HAP-1 (cell line): ENCODE data around the gene BEST1.

ENCODE experiments used
- DNase-seq, 2 experiments: peaks; one replicate each; pipeline ENCODE4 v3.0.0-alpha.2; 2016 to 2020; ENCODE audit warnings: low spot score in 2 of 2
- H3K27me3 ChIP-seq: fragments of 250-450 bp; sonication (Bioruptor Pico); 2 replicates; pipeline ENCODE4 v1.5.1; 2020; ENCODE audit warnings: low read depth, mild to moderate bottlenecking, moderate library complexity
- H3K36me3 ChIP-seq: fragments of 250-450 bp; sonication (Bioruptor Pico); replicated peaks from 2 replicates; pipeline ENCODE4 v1.5.1; 2020; ENCODE audit warnings: mild to moderate bottlenecking
- H3K4me1 ChIP-seq: fragments of 250-450 bp; sonication (Bioruptor Pico); 2 replicates; pipeline ENCODE4 v1.5.1; 2020; ENCODE audit warnings: mild to moderate bottlenecking
- H3K4me3 ChIP-seq: fragments of 250-450 bp; sonication (Bioruptor Pico); 2 replicates; pipeline ENCODE4 v1.5.1; 2020; ENCODE audit warnings: mild to moderate bottlenecking, moderate library complexity
- H3K9me3 ChIP-seq: fragments of 250-450 bp; sonication (Bioruptor Pico); 2 replicates; pipeline ENCODE4 v1.5.1; 2020; ENCODE audit warnings: mild to moderate bottlenecking, moderate library complexity
- in situ Hi-C: fragments of 300-500 bp; cut with MboI; formaldehyde crosslinking; loops from 3 replicates; pipeline ENCODE4 v1.14.3; 2020; ENCODE audit warnings: low sequenced_read_pairs, inconsistent platforms, mixed read lengths

Gene BEST1

GRCh38 chr11:61950035-61950547 lies at the start of gene BEST1:
TSS of gene BEST1 (plus strand) at chr11:61950351. CDS start at chr11:61951807, 1,456 bp downstream.
- in situ Hi-C loops: no loop called here
- H3K9me3 ChIP-seq: no peaks in the 10 kb centered on the region
- no peak within 1 kb of the TSS; the same call in 1 of the 2 replicates for H3K4me3 ChIP-seq
- no peaks in the 10 kb centered on the region for H3K27me3 ChIP-seq
- no peaks in the 10 kb centered on the region for H3K36me3 ChIP-seq
- peaks cover 14% of the 10 kb centered on the region for H3K4me1 ChIP-seq
- DNase-seq: no peak

- no peaks in the 10 kb centered on the region for H3K4me1 ChIP-seq
- H3K9me3 ChIP-seq: no peaks in the 10 kb centered on the region
- no peak for DNase-seq
- H3K4me3 ChIP-seq: no peak overlapping the region
- H3K36me3 ChIP-seq: no peaks in the 10 kb centered on the region; the same call in 1 of the 2 replicates
- in situ Hi-C loops: no loop called here
- H3K27me3 ChIP-seq: no peaks in the 10 kb centered on the region
These were observed 48.8 kb upstream of the BEST1 start for GRCh38 chr11:61901397-61901796.

GRCh38 chr11:61902313-61902712 lies 47.8 kb upstream of the BEST1 start:
- Histone ChIP-seq H3K4me3 (no peak overlapping the region), H3K9me3 (no peaks in the 10 kb centered on the region), H3K27me3 (no peaks in the 10 kb centered on the region), H3K36me3 (no peaks in the 10 kb centered on the region; the same call in 1 of the 2 replicates), H3K4me1 (no peaks in the 10 kb centered on the region)
- in situ Hi-C loops: no loop called here
- no peak for DNase-seq

- H3K36me3 ChIP-seq: no peaks in the 10 kb centered on the region; the same call in 1 of the 2 replicates
- no peak overlapping the region for H3K4me3 ChIP-seq
- DNase-seq: no peak
- no peaks in the 10 kb centered on the region for H3K9me3 ChIP-seq
- H3K4me1 ChIP-seq: no peaks in the 10 kb centered on the region
- no peaks in the 10 kb centered on the region for H3K27me3 ChIP-seq
- in situ Hi-C loops: no loop called here
These were observed 46.3 kb upstream of the BEST1 start for GRCh38 chr11:61903845-61904244.

GRCh38 chr11:61904539-61905048 lies 45.6 kb upstream of the BEST1 start:
- in situ Hi-C loops: no loop called here
- no peak overlapping the region for H3K4me3 ChIP-seq
- DNase-seq: no peak
- no peaks in the 10 kb centered on the region for H3K9me3 ChIP-seq
- no peaks in the 10 kb centered on the region for H3K27me3 ChIP-seq
- no peaks in the 10 kb centered on the region; the same call in 1 of the 2 replicates for H3K36me3 ChIP-seq
- no peaks in the 10 kb centered on the region for H3K4me1 ChIP-seq

- no peaks in the 10 kb centered on the region for H3K4me1 ChIP-seq
- no peaks in the 10 kb centered on the region for H3K36me3 ChIP-seq
- in situ Hi-C loops: no loop called here
These were observed 45.0 kb upstream of the BEST1 start for GRCh38 chr11:61905067-61905696.

GRCh38 chr11:61905801-61906521 lies 44.2 kb upstream of the BEST1 start:
- in situ Hi-C loops: no loop called here
- H3K36me3 ChIP-seq: no peaks in the 10 kb centered on the region

More at GRCh38 chr11:61905067-61905696, 45.0 kb upstream of the BEST1 start:
- DNase-seq: no peak
- H3K9me3 ChIP-seq: no peaks in the 10 kb centered on the region
- H3K4me3 ChIP-seq: no peak overlapping the region
- H3K27me3 ChIP-seq: no peaks in the 10 kb centered on the region

GRCh38 chr11:61906522-61906909 lies 43.6 kb upstream of the BEST1 start:
- no peaks in the 10 kb centered on the region for H3K4me1 ChIP-seq

More at GRCh38 chr11:61905801-61906521, 44.2 kb upstream of the BEST1 start:
- Histone ChIP-seq H3K4me1 (no peaks in the 10 kb centered on the region), H3K4me3 (no peak overlapping the region), H3K27me3 (no peaks in the 10 kb centered on the region), H3K9me3 (no peaks in the 10 kb centered on the region)
- DNase-seq: no peak

GRCh38 chr11:61907282-61907681 lies 42.9 kb upstream of the BEST1 start:
- Histone ChIP-seq H3K36me3 (no peaks in the 10 kb centered on the region), H3K4me3 (no peak overlapping the region), H3K27me3 (no peaks in the 10 kb centered on the region), H3K4me1 (no peaks in the 10 kb centered on the region), H3K9me3 (no peaks in the 10 kb centered on the region)
- in situ Hi-C loops: no loop called here
- DNase-seq: no peak

More at GRCh38 chr11:61906522-61906909, 43.6 kb upstream of the BEST1 start:
- DNase-seq: no peak
- in situ Hi-C loops: no loop called here
- Histone ChIP-seq H3K27me3 (no peaks in the 10 kb centered on the region), H3K9me3 (no peaks in the 10 kb centered on the region), H3K36me3 (no peaks in the 10 kb centered on the region), H3K4me3 (no peak overlapping the region)

GRCh38 chr11:61907871-61908729 lies 42.1 kb upstream of the BEST1 start:
- no peak overlapping the region for H3K4me3 ChIP-seq
- DNase-seq: no peak
- H3K36me3 ChIP-seq: no peaks in the 10 kb centered on the region
- H3K27me3 ChIP-seq: no peaks in the 10 kb centered on the region
- in situ Hi-C loops: no loop called here
- no peaks in the 10 kb centered on the region for H3K9me3 ChIP-seq
- no peaks in the 10 kb centered on the region for H3K4me1 ChIP-seq

- no peaks in the 10 kb centered on the region for H3K27me3 ChIP-seq
- H3K9me3 ChIP-seq: no peaks in the 10 kb centered on the region
- no peak for DNase-seq
- in situ Hi-C loops: no loop called here
- H3K4me1 ChIP-seq: no peaks in the 10 kb centered on the region
- no peaks in the 10 kb centered on the region for H3K36me3 ChIP-seq
- H3K4me3 ChIP-seq: no peak overlapping the region
These were observed 41.3 kb upstream of the BEST1 start for GRCh38 chr11:61908730-61909316.

GRCh38 chr11:61910187-61911127 lies 39.7 kb upstream of the BEST1 start:
- in situ Hi-C loops: no loop called here
- no peaks in the 10 kb centered on the region for H3K4me1 ChIP-seq
- H3K9me3 ChIP-seq: no peaks in the 10 kb centered on the region
- DNase-seq: no peak
- H3K4me3 ChIP-seq: no peak overlapping the region
- H3K36me3 ChIP-seq: no peaks in the 10 kb centered on the region
- H3K27me3 ChIP-seq: no peaks in the 10 kb centered on the region
